OCI-LY7 (cell line): ENCODE results near the gene CDH23. TPM values are rescaled to one million over a fixed set of nuclear protein-coding genes. Genes with fewer than 3 reads are reported as not detected.

Experiments
- BruUV-seq: library from RNA; stranded (reverse); fragments of 400-500 nt; replicated peaks from 2 replicates; lab custom pipeline; 2021; lab: Mats Ljungman, UMichigan
- CTCF ChIA-PET: fragments of 300-600 bp; sonication (Branson Sonifier 250); formaldehyde crosslinking; loops from one replicate; lab custom pipeline; 2022; ENCODE audit warnings: antibody characterized with exemption; ENCODE audit not compliant: unreplicated experiment; lab: Charles Lee
- POLR2A ChIA-PET: fragments of 300-600 bp; sonication (Branson Sonifier 250); formaldehyde crosslinking; loops from one replicate; lab custom pipeline; 2022; ENCODE audit warnings: antibody characterized with exemption; lab: Charles Lee
- DNase-seq: peaks from one replicate; pipeline ENCODE4 v3.0.0-alpha.2; 2015; ENCODE audit warnings: low spot score
- H2AFZ ChIP-seq: fragments of 200-600 bp; sonication (generic), shearing (Covaris generic); 2 replicates; pipeline ENCODE4 v1.6.1; 2014; ENCODE audit warnings: mild to moderate bottlenecking, antibody characterized with exemption, low read length, moderate library complexity
- H3K27ac ChIP-seq: fragments of 200-600 bp; sonication (generic); 2 replicates; pipeline ENCODE4 v1.5.1; 2014; ENCODE audit warnings: mixed run types, low read depth, mild to moderate bottlenecking, moderate library complexity, low read length, inconsistent platforms; ENCODE audit not compliant: poor library complexity, severe bottlenecking
- H3K36me3 ChIP-seq: fragments of 200-600 bp; sonication (generic); 2 replicates; pipeline ENCODE4 v1.6.1; 2014; ENCODE audit warnings: mild to moderate bottlenecking, antibody characterized with exemption, low read length, moderate library complexity, mixed read lengths; ENCODE audit not compliant: insufficient read depth
- H3K4me1 ChIP-seq: fragments of 200-600 bp; sonication (generic); 2 replicates; pipeline ENCODE4 v1.5.1; 2014; ENCODE audit warnings: mild to moderate bottlenecking, low read length; ENCODE audit not compliant: insufficient read depth, poor library complexity, severe bottlenecking
- H3K4me2 ChIP-seq: fragments of 200-600 bp; sonication (generic); 2 replicates; pipeline ENCODE4 v1.6.1; 2014; ENCODE audit warnings: mild to moderate bottlenecking, low read length
- H3K4me3 ChIP-seq: fragments of 200-600 bp; sonication (generic); 2 replicates; pipeline ENCODE4 v1.5.1; 2014; ENCODE audit warnings: mild to moderate bottlenecking, low read depth, low read length; ENCODE audit not compliant: poor library complexity, severe bottlenecking
- H3K79me2 ChIP-seq: fragments of 200-600 bp; sonication (generic); 2 replicates; pipeline ENCODE4 v1.6.1; 2016; ENCODE audit warnings: low read depth, mild to moderate bottlenecking, low read length, moderate library complexity, mixed read lengths; ENCODE audit not compliant: insufficient read depth
- H3K9me2 ChIP-seq: fragments of 200-600 bp; sonication (generic); 2 replicates; pipeline ENCODE4 v1.6.1; 2016; ENCODE audit warnings: mild to moderate bottlenecking, low read length, mixed read lengths; ENCODE audit not compliant: insufficient read depth
- H3K9me3 ChIP-seq: fragments of 200-600 bp; sonication (generic); 2 replicates; pipeline ENCODE4 v1.6.1; 2014; ENCODE audit warnings: mild to moderate bottlenecking, mixed run types, low read length, mixed read lengths
- H4K20me1 ChIP-seq: fragments of 200-600 bp; sonication (generic); 2 replicates; pipeline ENCODE4 v1.6.1; 2014; ENCODE audit warnings: mild to moderate bottlenecking, antibody characterized with exemption, low read length, moderate library complexity, mixed read lengths; ENCODE audit not compliant: insufficient read depth
- EZH2phosphoT487 ChIP-seq: fragments of 200-600 bp; sonication (generic); IDR thresholded peaks from 2 replicates; pipeline ENCODE4 v1.6.1; 2018; ENCODE audit warnings: low read depth, borderline replicate concordance, mild to moderate bottlenecking, mixed run types, antibody characterized with exemption, low read length, moderate library complexity, mixed read lengths
- intact Hi-C: fragments of 100-400 bp; cut with micrococcal nuclease; formaldehyde crosslinking; loops from one replicate; pipeline ENCODE4 v1.10.0; 2022; ENCODE audit not compliant: unreplicated experiment
- total RNA-seq, 2 experiments: library from RNA; depleted of rRNA in 1 of 2; stranded (reverse); fragments of >200 nt in 1 of 2; shearing (Covaris generic) in 1 of 2; gene quantifications; 2 replicates each; pipeline ENCODE4 v1.2.3, GENCODE V29; 2014 to 2022
- TF ChIP-seq, protein P1 (sequence below): fragments of 200-600 bp; sonication (generic); conservative IDR thresholded peaks from 2 replicates; pipeline ENCODE4 v1.5.1; 2014; ENCODE audit warnings: mild to moderate bottlenecking, antibody characterized with exemption, low read length, moderate library complexity, mixed read lengths

CDH23 gene
- total RNA-seq, 2 experiments from 2014 or later: 0.92 to 9.9 TPM

DNA sequence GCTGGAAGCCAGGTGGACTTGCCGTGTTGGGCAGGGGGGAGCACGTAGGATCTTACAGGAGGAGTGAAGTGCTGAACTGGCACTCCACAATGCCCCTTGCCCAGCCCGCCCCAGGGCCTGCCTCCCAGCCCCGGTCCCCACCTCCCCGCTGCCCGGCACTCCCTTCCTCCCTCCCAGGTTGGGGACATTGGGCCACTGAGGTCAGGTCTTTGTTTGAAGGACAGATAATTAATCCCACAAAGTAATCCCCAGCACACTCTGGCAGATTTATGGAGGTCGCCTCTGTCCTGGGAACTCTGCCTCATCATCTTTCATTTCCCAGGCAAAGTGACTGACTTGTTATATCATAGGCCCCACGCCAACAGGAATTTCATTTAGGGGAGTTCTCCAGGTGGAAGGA, 200.0 kb downstream of the CDH23 start:
- Histone ChIP-seq H3K4me2 (no peak overlapping the region), H2AFZ (no peak overlapping the region), H3K4me1 (no peaks in the 10 kb centered on the region), H3K9me3 (no peaks in the 10 kb centered on the region), H3K79me2 (no peaks in the 10 kb centered on the region), H3K4me3 (no peak overlapping the region), H3K36me3 (no peaks in the 10 kb centered on the region), H3K9me2 (no peaks in the 10 kb centered on the region), H3K27ac (no peak overlapping the region), H4K20me1 (no peaks in the 10 kb centered on the region)
- CTCF ChIA-PET: interaction anchor here (1.0 kb wide), 1 partner anchor 121 kb away, joined by 3 read pairs; no protein-coding TSS in a partner anchor
- TF ChIP-seq EZH2phosphoT487: no peak
- TF ChIP-seq, protein P1, sequence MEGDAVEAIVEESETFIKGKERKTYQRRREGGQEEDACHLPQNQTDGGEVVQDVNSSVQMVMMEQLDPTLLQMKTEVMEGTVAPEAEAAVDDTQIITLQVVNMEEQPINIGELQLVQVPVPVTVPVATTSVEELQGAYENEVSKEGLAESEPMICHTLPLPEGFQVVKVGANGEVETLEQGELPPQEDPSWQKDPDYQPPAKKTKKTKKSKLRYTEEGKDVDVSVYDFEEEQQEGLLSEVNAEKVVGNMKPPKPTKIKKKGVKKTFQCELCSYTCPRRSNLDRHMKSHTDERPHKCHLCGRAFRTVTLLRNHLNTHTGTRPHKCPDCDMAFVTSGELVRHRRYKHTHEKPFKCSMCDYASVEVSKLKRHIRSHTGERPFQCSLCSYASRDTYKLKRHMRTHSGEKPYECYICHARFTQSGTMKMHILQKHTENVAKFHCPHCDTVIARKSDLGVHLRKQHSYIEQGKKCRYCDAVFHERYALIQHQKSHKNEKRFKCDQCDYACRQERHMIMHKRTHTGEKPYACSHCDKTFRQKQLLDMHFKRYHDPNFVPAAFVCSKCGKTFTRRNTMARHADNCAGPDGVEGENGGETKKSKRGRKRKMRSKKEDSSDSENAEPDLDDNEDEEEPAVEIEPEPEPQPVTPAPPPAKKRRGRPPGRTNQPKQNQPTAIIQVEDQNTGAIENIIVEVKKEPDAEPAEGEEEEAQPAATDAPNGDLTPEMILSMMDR: no peak
- intact Hi-C loops: no loop called here
- no peak for DNase-seq
- no TSS peak for BruUV-seq
- POLR2A ChIA-PET: interaction anchor here (1.1 kb wide), 1 partner anchor 13 kb away, joined by 3 read pairs; no protein-coding TSS in a partner anchor

GRCh38 chr10:71597821-71598498, 201.2 kb downstream of the CDH23 start:
- Histone ChIP-seq H4K20me1 (no peaks in the 10 kb centered on the region), H3K4me3 (no peak overlapping the region), H2AFZ (no peak overlapping the region), H3K4me1 (no peaks in the 10 kb centered on the region), H3K9me3 (no peaks in the 10 kb centered on the region), H3K4me2 (no peak overlapping the region), H3K9me2 (no peaks in the 10 kb centered on the region), H3K79me2 (no peaks in the 10 kb centered on the region), H3K27ac (no peak overlapping the region), H3K36me3 (no peaks in the 10 kb centered on the region)
- peak; percentile 68 for DNase-seq
- BruUV-seq: no TSS peak
- ChIA-PET POLR2A (interaction anchor here (0.7 kb wide), 1 partner anchor 29 kb away, joined by 3 read pairs; no protein-coding TSS in a partner anchor), CTCF (no interaction called here)
- intact Hi-C loops: no loop called here
- TF ChIP-seq EZH2phosphoT487: no peak
- TF ChIP-seq, protein P1: peak; percentile 51; the same call in 1 of the 2 replicates

DNA sequence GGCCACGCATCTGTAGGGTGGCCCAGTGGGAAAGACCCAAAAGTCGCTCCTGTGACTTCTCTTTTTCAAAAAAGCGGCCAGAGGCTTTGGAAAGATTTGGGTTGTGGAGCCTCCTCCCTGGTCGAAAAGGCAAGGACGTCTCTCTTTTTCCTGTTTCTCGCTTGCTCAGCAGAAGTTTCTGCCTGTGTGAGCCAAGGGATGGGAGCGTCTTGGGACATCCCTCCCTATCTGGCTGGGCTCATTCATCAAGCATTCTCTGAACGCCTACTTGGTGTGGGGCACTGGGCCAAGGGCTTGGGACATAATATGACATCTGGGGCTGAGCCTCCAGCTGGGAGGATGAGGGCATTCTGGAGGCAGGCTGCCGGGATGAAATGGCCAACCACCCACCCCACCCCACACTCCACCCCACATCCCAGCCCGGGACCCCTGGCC, 201.9 kb downstream of the CDH23 start:
- no peak for DNase-seq
- POLR2A ChIA-PET: interaction anchor here (0.7 kb wide), 1 partner anchor 30 kb away, joined by 3 read pairs; no protein-coding TSS in a partner anchor
- no peak overlapping the region for H3K4me3 ChIP-seq
- no peak overlapping the region for H2AFZ ChIP-seq
- no peak overlapping the region for H3K27ac ChIP-seq
- no peaks in the 10 kb centered on the region for H3K4me1 ChIP-seq
- intact Hi-C loops: no loop called here
- TF ChIP-seq, protein P1: 0 out of 2 replicates have a peak, but pooled peaks have one; percentile 19
- TF ChIP-seq EZH2phosphoT487: no peak
- no peaks in the 10 kb centered on the region for H3K9me2 ChIP-seq
- H3K4me2 ChIP-seq: no peak overlapping the region
- H4K20me1 ChIP-seq: no peaks in the 10 kb centered on the region
- no TSS peak for BruUV-seq
- no peaks in the 10 kb centered on the region for H3K36me3 ChIP-seq
- H3K79me2 ChIP-seq: no peaks in the 10 kb centered on the region
- no peaks in the 10 kb centered on the region for H3K9me3 ChIP-seq
- CTCF ChIA-PET: no interaction called here
